ENCODE data around the gene NADSYN1.
"Not testable (repeated sequence)": the region's sequence is repeated elsewhere in the genome, so short reads cannot be mapped to it uniquely, and the experiment has no call there.

The NADSYN1 gene

DNA sequence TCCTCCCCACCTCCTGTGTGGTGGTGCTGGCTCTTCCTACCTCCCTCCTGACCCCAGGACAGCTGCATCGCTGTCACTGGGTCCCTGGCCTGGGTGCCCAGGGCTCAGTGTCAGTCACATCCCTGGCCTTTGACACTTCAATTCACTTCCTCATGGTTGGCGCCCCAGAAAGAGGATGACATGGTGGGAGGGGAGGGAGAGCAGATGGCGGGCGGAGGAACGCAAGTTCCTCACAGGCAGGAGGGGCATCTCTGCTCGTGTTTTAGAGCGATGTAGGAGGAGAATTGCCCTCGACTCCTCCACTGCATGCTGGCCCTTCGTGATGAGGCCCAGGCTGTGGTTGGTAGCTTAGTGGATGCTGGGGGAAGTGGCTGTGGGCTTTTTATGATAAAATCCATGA lies 38.9 kb downstream of the NADSYN1 start:
- DNase-seq, result no peak

DNA sequence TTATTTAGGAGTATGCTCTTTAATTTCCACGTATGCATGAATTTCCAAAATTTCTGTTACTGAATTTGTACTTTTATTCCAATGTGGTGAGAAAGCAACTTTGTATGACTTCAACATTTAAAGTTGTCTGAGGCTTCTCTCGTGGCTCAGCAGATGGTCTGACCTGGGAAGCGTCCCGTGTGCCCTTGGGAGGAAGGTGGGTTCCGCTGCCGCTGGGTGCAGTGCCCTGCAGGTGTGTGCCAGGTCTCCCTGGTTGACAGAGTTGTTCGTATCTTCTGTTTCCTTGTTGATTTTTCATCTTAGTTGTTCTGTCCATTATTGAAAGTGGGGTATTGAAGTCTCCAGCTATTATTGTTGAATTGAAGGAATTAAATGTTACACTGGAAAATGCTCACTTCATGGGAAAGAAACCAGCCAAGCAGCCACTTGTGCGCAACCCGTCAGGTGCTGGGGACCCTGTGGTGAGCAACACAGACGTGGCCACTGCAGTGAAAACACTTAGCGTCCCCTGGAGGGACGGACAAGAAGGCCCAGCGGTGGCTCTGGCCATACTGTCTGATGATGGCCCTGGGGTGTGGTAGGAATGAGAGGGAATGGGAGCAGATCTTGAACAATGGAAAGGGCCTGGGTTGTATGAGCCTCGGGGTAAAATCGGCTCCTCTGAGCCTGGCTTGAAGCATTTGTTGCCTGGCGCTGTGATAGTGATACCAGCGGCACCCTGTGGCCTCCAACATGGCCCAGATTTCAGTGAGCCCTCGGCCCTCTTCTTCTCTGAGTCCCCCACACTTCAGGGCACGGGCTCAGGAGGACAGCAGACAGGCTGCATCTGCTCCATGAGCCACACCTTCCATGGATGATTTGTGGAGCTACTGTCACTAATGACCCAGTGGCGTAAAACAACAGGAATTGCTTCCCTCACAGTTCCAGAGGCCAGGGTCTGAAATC lies 42.6 kb downstream of the NADSYN1 start:
- DNase-seq, result no peak

DNA sequence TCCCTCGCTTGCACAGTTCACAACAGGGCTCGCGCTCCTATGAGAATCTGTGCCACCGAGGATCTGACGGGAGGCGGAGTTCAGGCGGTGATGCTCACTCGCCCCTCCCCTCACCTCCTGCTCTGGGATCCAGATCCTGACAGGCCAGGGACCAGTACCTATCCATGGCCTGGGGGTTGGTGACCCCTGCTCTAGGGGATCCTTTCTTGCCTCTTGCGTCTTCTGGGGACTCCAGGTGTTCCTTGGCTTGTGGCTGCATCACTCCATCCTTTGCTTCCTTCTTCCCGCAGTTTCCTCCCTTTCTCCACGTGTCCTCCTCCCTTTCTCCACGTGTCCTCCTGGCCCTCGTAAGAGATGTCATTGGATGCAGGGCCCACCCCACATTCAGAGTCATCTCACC lies 43.4 kb downstream of the NADSYN1 start:
- DNase-seq, result no peak

DNA sequence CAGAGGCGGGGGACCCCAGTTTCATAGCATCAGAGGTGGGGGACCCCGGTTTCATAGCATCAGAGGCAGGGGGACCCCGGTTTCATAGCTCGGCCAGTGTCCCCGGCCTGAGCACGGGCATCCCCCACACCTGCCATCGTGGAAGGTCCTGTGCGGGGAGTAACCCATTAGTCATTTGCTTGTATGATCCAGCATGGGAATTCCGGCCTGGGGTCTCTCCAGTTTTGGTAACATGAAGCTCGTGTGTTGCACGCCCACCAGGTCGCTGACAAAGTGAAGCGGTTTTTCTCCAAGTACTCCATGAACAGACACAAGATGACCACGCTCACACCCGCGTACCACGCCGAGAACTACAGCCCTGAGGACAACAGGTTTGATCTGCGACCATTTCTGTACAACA lies 45.1 kb downstream of the NADSYN1 start:
- DNase-seq, result no peak

DNA sequence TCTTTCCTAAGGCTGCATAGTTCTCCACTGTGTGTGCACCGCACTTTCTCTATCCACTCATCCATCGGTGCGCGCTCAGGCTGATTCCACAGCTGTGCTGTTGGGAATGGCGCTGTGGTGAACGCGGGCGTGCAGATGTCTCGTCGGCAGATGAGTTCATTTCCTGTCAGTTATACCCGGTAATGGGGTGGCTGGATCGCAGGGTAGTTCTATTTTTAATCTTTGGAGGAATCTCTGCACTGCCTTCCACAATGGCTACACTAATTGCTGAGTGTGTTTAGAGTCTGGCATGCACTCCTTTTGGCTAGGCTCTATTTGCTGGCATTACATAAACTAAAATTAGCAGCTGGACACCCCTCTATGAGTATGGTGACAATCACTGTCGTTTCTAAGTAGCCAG lies 46.1 kb downstream of the NADSYN1 start:
- no peak for DNase-seq

DNA sequence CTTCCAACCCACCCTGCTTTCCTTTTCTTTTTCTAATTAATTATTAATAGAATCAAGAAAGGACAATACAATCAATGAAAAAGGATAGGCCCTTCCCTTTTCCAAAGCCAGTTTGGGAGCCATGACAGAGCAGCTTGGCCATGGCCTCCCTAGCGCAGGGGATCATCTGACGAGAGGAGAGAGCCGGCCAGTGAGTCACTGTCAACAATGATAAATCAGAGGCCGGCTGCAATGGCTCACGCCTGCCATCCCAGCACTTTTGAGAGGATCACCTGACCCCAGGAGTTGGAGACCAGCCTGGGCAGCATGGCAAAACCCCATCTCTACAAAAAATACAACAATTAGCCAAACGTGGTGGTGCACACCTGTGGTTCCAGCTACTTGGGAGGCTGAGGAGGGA lies 46.5 kb downstream of the NADSYN1 start:
- DNase-seq, result no peak

DNA sequence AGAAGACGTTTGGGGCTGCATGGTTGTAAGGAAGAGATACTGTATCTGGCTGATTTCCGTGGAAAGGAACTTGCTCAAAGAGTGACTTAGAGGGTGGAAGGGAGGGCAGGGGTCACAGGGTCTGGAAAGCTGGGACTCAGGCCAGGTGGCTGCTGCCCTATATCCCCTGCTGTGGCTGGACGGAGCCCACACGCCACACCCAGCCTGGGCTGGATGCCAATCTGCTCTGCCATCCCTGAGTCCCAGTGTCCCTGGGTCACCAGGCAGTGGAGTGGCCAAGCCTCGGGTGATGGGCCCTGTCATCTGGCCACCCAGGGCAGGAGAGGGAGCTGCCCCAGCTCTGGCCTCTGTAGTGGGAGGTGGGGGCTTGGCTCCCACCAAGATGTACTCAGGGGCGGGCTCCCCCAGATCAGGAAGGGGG lies 47.6 kb downstream of the NADSYN1 start:
- DNase-seq, result no peak

DNA sequence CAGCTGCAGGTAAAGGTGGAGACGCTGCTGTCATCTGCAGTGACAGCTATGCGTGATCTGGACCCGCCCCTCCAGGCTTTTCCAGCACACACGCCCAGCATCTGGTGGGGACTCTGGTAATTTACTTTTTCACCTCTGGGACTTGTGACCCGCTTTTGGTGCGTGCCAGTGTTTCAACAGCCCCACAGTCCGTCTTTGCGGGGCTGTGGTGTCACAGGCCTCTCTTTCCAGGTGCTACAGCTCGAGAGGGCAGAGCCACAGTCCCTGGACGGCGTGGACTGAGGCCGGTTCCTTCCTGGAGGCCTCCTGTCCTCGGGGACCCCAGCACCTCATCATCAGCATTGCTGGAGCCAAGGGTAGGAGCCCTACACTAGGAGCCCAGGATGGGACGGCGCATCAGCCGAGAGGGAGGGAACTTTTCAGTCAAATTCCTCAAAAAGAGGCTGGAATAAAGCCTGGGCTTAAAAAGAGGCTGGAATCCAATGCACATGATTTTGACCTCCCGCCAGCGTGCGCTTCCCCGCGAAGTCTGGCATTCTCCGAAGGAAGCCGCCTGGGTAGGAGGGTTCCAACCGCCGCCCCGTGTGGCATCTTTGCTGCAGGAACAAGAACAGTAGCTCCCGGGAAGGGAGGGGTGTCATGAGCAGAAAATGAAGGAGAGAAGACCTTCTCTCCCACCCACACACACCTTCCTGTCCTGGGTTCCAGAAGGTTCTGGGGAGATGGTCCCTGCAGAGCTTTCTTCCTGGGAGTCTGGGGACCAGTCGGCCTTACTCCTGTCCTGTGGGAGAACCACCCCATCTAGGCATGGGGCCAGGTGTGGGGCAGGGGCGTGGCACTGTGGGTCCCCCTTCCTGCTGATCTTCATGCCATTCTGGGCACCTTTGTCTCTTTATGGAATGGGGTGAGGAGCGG lies 48.3 kb downstream of the NADSYN1 start:
- DNase-seq, result no peak

DNA sequence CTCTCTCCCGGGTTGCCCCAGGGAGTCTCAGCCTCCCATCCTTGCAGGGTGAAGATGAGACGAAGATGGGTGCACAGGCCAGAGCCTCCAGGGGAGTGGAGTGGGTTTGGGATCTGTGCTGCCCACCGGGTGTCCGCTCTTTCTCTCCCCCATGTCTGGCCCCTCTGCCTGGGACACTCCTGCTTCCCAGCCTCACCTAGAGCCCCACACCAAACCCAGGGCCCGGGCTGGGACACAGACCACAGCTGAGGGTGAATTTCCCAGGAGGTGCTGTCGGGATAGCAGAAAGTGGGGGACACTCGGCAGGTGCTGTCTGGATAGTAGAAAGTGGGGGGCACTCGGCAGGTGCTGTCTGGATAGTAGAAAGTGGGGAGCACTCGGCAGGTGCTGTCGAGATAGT lies 49.0 kb downstream of the NADSYN1 start:
- no peak for DNase-seq

DNA sequence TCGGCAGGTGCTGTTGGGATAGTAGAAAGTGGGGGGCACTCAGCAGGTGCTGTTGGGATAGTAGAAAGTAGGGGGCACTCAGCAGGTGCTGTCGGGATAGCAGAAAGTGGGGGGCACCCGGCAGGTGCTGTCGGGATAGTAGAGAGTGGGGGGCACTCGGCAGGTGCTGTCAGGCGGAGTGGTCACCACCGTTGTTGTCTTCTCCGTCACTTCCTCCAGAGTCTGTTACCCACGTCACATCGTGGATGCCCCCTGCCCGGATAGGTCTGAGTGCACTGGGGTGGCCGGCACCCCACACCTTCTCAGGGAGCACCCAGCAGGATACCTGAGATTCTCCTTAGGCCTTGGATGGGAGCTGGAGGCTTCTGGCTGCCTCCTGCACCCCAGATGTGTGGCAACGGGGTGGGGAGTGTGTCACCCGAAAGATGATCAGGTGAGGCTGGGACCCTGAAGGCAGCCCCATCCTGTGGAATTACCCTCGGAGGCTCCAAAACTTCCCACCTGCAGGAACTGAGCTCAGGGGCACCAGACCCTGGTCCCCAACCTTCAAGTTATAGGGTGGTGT lies 50.0 kb downstream of the NADSYN1 start:
- DNase-seq, result no peak

DNA sequence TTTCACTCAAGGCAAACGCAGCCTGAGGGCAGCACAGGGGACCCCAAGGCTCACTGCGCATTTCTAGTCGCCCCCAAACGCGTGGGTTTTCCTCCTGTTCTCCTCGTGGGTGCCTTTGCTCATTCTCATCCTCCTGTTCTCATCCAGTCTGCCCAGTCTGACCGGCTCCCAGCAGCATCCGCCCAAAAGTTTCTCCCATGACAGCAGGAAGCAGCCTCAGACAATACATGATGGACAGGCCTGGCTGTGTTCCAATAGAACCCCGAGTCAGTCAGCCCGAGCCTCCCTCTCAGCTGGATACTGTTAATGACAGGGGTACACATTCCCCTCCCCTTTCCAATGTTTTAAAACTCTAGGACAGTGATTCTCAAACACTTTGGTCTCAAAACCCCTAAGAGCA lies 51.5 kb downstream of the NADSYN1 start:
- no peak for DNase-seq

DNA sequence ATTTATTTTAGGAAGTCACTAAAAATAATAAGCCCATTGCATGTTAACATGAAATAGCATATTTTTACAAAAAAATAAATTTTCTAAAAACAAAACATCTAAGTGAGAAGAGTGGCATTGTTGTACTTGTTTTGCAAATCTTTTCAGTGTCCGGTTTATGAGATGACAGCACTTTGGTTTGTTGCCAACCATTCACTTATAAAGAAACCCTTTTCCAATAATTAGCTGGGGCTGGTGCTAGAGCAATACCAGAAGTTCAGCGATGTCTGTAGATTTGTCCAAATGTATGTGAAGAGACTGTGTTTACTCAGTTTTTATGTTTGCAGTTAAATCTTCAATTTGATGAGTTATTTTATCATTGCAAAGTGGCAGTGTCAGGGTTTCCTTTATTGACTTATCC lies 52.0 kb downstream of the NADSYN1 start:
- DNase-seq, result no peak

DNA sequence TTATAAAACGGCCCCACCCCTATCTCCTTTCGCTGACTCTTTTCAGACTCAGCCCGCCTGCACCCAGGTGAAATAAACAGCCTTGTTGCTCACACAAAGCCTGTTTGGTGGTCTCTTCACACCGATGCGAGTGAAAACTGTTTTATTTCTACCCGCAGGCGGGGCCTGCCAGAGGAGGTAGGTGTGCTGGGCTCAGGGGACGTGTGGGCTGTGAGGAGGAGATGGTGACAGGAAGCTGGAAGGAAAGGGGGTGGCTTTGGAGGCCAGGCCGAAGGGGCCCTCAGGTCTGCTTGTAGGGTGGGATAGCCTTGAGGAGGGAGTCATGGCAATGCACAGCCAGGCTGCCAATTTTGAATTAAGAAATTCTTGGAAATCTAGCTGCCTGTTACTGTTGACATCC lies 52.8 kb downstream of the NADSYN1 start:
- DNase-seq, result no peak

DNA sequence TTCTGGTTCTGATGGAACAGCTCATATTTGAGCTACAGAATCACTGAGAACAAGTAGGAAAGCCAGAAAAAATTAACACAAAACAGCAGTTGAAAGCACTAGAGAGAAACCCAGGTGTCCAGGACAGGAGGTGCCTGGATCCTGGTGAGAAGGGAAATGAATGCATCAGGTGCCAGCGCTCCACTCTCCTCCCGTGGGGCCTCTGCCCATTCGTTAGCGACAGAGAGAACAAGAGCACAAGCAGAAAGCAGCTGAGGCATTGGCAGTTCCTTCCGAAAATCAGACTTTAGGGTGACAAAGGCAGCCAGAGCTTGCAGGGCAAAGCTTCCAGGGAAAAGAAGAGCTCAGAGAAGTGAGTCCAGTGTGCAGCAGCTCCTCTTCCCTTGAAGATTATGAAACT lies 54.1 kb downstream of the NADSYN1 start:
- no peak for DNase-seq

DNA sequence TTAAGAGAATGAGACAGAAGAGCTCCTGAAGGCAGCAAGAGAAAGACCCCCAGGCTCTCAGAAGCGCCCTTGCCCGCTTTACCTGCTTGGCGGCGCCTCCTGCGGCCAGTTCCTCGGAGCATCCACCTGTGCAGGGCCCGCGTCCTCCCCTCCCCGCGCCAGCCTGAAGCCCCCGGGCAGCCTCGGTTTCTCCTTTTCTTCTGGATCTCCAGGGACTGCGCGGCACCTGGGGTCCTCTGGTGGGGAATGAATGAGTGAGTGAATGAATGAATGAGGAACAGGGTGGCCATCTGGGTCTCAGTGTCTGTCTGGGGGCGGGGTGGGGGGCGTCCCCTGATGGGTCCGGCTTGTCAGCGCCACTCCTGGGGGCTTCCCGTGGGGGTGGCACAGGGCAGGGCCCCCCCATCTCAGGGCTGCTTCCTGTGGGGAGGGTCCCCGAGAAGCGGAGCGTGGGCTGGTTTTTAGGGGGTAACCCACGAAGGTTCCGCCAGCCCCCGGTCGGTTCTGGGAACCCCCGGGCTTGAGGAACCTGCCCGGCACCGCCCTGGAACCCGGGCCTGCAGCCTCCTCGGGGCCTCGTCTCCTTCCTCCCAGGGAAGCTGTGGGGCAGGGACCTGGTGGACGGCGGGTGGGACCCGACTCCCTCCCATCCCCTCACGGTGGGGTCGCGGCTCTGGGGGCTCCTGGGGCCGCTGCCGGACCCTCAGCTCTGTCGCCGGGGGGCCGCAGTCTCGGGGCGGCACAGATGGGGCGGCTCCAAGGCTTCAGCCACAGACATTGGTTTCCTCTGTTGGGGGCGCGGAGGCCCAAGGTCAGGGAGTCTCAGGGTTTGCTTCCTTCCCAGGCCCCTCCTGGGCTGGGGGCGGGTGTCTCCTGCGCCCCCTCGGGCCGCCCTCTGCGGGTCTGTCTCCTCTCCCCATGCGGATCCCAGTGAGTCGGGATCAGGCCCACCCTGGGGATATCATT lies 65.8 kb downstream of the NADSYN1 start:
- DNase-seq, result no peak

DNA sequence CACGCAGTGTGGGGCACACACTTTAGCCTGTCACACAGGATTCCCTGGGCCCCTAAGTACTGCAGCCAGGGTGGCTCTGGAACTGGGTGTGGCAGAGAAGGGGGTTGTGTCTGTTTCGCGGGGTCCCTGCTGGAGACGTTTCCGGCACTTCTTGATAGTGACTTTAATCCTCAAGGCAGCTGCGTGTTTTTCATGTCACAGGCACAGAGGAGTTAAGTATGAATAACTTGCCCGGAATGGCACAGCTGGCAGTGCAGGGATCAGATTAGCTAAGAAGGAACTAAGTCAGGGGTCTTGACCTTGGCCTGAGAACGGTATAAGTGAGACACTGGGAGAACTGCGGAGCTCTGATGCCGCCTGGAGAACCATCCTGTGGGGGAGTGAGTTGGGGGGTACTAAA lies 66.5 kb downstream of the NADSYN1 start:
- no peak for DNase-seq

DNA sequence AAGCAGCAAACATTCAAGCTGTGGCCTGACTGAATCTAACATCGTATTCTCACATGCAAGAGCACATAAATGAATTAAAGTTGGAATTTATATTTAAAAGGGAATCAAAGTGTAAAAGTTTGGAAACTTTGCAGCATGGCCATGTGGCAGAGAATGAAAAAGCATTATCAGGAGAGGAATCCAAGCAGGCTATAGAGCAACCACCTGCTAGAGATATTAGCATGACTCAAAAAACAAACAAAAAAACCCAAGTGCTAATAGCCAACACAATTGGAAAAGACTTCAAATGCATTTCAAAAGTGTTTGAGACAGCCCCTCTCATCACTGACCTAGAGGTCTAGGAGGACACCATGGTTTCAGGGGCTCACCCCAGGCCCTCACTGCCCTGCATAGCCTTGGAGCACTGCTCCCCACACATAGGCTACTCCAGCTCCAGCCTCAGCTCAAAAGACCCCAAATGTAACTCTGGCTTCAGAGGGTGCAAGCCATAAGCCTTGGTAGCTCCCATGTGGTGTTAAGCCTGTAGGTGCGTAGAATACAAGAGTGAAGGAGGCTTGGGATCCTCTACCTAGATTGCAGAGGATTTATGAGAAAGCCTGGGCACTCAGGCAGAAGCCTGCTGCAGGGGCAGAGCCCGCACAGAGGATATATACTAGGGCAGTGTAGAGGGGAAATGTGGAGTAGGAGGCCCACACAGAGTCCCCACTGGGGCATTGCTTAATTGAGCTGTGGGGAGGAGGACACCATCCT lies 72.4 kb downstream of the NADSYN1 start:
- no peak for DNase-seq

DNA sequence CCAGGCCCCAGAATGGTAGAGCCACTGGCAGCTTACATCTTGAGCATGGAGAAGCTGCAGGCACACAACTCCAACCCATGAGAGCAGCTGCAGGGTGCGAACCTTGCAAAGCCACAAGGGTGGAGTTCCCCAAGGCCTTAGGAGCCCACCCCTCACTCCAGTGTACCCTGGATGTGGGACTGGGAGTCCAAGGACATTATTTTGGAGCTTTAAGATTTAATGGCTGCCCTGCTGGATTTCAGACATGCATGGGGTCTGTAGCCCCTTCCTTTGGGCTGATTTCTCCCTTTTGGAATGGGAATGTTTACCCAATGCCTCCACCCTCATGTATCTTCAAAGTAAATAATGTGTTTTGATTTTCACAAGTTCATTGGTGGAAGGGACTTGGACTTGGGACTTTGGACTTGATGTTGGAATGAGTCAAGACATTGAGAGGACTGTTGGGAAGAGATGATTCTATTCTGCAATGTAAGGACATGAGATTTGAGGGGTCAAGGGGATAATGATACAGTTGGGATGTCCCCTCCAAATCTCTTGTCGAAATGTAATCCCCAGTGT lies 73.0 kb downstream of the NADSYN1 start:
- DNase-seq, result no peak

DNA sequence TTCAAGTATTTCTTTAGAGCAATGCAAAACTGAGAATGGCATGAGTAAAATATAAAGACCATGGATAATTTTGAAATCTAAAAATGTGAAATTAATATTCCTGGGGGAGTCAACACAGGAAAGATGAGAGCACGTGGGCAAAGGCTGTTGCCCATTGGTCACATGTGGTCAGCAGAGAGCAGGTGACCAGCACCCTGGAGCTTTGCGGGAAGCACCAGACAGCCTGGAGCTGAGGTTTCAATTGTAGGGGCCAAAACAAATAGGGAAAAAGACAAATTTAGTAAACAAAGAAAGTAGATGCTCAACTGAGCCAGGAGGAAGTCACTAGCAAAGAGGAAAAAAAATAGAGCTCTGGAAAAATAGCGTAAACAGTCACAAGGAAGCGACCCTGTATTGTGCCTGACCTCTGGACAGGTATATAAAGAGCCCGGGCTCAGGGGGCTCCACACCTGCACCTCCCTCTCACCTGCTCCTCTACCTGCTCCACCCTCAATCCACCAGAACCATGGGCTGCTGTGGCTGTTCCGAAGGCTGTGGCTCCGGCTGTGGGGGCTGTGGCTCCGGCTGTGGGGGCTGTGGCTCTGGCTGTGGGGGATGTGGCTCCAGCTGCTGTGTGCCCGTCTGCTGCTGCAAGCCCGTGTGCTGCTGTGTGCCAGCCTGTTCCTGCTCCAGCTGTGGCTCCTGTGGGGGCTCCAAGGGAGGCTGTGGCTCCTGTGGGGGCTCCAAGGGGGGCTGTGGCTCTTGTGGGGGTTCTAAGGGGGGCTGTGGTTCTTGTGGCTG lies 74.0 kb downstream of the NADSYN1 start, which contains the start of gene KRTAP5-7:
Gene KRTAP5-7 (plus strand): TSS at position 472 of the 780 bp plus-strand sequence. CDS start 34 bp downstream, at position 506.
- not testable (repeated sequence) for DNase-seq

DNA sequence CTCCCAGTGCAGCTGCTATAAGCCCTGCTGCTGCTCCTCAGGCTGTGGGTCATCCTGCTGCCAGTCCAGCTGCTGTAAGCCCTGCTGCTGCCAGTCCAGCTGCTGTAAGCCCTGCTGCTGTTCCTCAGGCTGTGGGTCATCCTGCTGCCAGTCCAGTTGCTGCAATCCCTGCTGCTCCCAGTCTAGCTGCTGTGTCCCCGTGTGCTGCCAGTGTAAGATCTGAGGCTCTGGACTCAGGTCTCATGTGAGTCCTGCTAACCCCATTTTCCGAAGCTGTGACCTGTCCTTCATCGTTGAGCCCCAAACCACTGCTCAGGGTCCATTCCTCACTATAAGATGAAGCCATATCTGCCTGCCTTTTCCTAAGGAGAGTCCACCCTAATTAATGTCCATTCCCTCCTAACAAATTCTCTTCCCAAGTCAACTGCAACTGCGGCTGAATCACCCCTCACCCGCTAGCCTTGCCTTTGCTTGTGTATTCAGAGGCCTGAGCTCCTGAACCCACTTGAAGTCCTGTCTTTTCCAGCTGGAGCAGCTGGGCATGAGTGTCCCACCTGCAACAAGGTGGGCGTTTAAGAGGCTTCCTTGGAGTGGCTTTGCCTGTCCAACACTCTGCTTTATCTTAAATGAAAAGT lies 74.7 kb downstream of the NADSYN1 start:
- DNase-seq, result no peak
